HCT116 (cell line): ENCODE data around the gene SMOC1.

Source experiments
- EZH2 ChIP-seq: fragments of 200-600 bp; sonication (generic); IDR thresholded peaks from 2 replicates; pipeline ENCODE4 v1.6.1; 2017; ENCODE audit warnings: antibody characterized with exemption, mixed run types
- EZH2phosphoT487 ChIP-seq: fragments of 200-600 bp; IDR thresholded peaks from 2 replicates; pipeline ENCODE4 v1.6.1; 2018; ENCODE audit warnings: antibody characterized with exemption, borderline replicate concordance
- MAX ChIP-seq: IDR thresholded peaks from 2 replicates; pipeline ENCODE4 v1.6.1; 2012
- POLR2A ChIP-seq: IDR thresholded peaks from 2 replicates; pipeline ENCODE4 v1.7.0; 2011; ENCODE audit warnings: borderline replicate concordance; ENCODE audit not compliant: insufficient read depth, insufficient read length; ENCODE audit errors: extremely low read depth
- POLR2AphosphoS5 ChIP-seq: IDR thresholded peaks from 2 replicates; pipeline ENCODE4 v1.6.1; 2011; ENCODE audit warnings: mild to moderate bottlenecking, low read depth, low read length, moderate library complexity
- RAD21 ChIP-seq: IDR thresholded peaks from 2 replicates; pipeline ENCODE4 v1.6.1; 2012; ENCODE audit warnings: low read depth, mild to moderate bottlenecking
- SP1 ChIP-seq: IDR thresholded peaks from 2 replicates; pipeline ENCODE4 v1.6.1; 2012; ENCODE audit warnings: low read depth
- TCF7L2 ChIP-seq: IDR thresholded peaks from 2 replicates; pipeline ENCODE4 v1.7.0; 2011; ENCODE audit warnings: borderline replicate concordance, inconsistent platforms; ENCODE audit not compliant: insufficient read depth, insufficient read length; ENCODE audit errors: extremely low read depth
- YY1 ChIP-seq: IDR thresholded peaks from 2 replicates; pipeline ENCODE4 v1.6.1; 2011; ENCODE audit warnings: low read length, low read depth, moderate library complexity, mild to moderate bottlenecking; ENCODE audit not compliant: insufficient replicate concordance; ENCODE audit errors: extremely low read depth
- ZFX ChIP-seq: fragments of 450-650 bp; IDR thresholded peaks from 2 replicates; pipeline ENCODE4 v1.6.1; 2017
- TF ChIP-seq, protein P1 (sequence below), 3 experiments: fragments of 200-600 bp in 1 of 3; sonication (generic) in 1 of 3; IDR thresholded peaks in 2 of 3; conservative IDR thresholded peaks in 1 of 3; 2 replicates each; pipeline ENCODE4 v1.5.1; 2012 to 2017; ENCODE audit warnings: low read depth in 2 of 3, low read length in 2 of 3, antibody characterized with exemption in 1 of 3, borderline replicate concordance in 1 of 3, control low read depth in 1 of 3, mild to moderate bottlenecking in 1 of 3, mixed read lengths in 1 of 3, mixed run types in 1 of 3, moderate library complexity in 1 of 3; ENCODE audit not compliant: insufficient read depth in 1 of 3

DNA sequence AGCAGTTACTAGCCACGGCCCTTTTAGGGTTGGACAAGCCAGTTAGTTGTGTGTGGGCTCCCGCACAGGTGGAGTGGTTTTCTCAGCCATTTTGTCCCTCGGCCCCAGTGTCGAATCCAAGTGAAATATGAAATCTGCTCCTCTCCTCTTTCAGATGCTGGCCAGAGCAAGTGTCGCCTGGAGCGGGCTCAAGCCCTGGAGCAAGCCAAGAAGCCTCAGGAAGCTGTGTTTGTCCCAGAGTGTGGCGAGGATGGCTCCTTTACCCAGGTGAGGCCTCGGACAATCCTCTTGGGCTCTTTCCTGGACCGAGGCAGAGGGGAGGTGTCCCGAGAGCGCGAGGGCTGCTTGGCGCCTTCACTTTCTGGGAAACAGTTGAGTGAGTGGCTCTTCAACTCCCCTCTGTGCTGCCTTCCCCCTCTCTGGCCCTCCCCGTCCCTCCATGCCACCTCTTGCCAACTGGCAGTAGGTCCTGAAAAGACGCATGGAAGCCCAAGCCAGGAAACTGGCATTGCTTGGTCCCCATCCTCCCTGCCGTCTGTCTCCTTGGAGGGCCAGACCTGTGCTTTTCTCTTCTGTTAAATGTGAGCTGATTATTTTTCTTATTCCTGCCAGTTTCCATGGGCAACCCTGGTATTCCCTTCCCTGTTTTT lies 74.2 kb downstream of the SMOC1 start:
- TF ChIP-seq RAD21 (no peak), EZH2phosphoT487 (no peak), ZFX (no peak), TCF7L2 (no peak), YY1 (no peak), EZH2 (no peak), POLR2A (no peak), POLR2AphosphoS5 (no peak), SP1 (no peak), MAX (no peak)
- TF ChIP-seq, protein P1, sequence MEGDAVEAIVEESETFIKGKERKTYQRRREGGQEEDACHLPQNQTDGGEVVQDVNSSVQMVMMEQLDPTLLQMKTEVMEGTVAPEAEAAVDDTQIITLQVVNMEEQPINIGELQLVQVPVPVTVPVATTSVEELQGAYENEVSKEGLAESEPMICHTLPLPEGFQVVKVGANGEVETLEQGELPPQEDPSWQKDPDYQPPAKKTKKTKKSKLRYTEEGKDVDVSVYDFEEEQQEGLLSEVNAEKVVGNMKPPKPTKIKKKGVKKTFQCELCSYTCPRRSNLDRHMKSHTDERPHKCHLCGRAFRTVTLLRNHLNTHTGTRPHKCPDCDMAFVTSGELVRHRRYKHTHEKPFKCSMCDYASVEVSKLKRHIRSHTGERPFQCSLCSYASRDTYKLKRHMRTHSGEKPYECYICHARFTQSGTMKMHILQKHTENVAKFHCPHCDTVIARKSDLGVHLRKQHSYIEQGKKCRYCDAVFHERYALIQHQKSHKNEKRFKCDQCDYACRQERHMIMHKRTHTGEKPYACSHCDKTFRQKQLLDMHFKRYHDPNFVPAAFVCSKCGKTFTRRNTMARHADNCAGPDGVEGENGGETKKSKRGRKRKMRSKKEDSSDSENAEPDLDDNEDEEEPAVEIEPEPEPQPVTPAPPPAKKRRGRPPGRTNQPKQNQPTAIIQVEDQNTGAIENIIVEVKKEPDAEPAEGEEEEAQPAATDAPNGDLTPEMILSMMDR (IDR thresholded peaks at IDR 0.05 in 2 of 3, conservative IDR thresholded peaks at IDR 0.05 in 1 of 3; ENCODE audit: borderline replicate concordance in 1 of 3, insufficient read depth in 1 of 3, low read depth in 2 of 3, low read length in 2 of 3) = no peak
